HCT116 (cell line): Measurements from ENCODE around the gene GNB1L.
A peak's percentile ranks its signal among the peaks of the same experiment; 100 is the strongest.

ENCODE experiments used
- CEBPB ChIP-seq: IDR thresholded peaks from 2 replicates; pipeline ENCODE4 v1.6.1; 2012; ENCODE audit warnings: low read depth
- CTCF ChIP-seq, 3 experiments: fragments of 200-600 bp in 1 of 3; sonication (generic) in 1 of 3; IDR thresholded peaks in 2 of 3; conservative IDR thresholded peaks in 1 of 3; 2 replicates each; pipeline ENCODE4 v1.5.1; 2012 to 2017; ENCODE audit warnings: low read depth in 2 of 3, low read length in 2 of 3, antibody characterized with exemption in 1 of 3, borderline replicate concordance in 1 of 3, control low read depth in 1 of 3, mild to moderate bottlenecking in 1 of 3, mixed read lengths in 1 of 3, mixed run types in 1 of 3, moderate library complexity in 1 of 3; ENCODE audit not compliant: insufficient read depth in 1 of 3
- EGR1 ChIP-seq: IDR thresholded peaks from 2 replicates; pipeline ENCODE4 v1.6.1; 2012; ENCODE audit warnings: low read depth
- ELF1 ChIP-seq: IDR thresholded peaks from 2 replicates; pipeline ENCODE4 v1.6.1; 2012; ENCODE audit warnings: low read depth, borderline replicate concordance
- EZH2 ChIP-seq: fragments of 200-600 bp; sonication (generic); IDR thresholded peaks from 2 replicates; pipeline ENCODE4 v1.6.1; 2017; ENCODE audit warnings: antibody characterized with exemption, mixed run types
- JUND ChIP-seq: IDR thresholded peaks from 2 replicates; pipeline ENCODE4 v1.6.1; 2012
- POLR2A ChIP-seq: IDR thresholded peaks from 2 replicates; pipeline ENCODE4 v1.7.0; 2011; ENCODE audit warnings: borderline replicate concordance; ENCODE audit not compliant: insufficient read depth, insufficient read length; ENCODE audit errors: extremely low read depth
- SP1 ChIP-seq: IDR thresholded peaks from 2 replicates; pipeline ENCODE4 v1.6.1; 2012; ENCODE audit warnings: low read depth
- YY1 ChIP-seq: IDR thresholded peaks from 2 replicates; pipeline ENCODE4 v1.6.1; 2011; ENCODE audit warnings: low read length, low read depth, moderate library complexity, mild to moderate bottlenecking; ENCODE audit not compliant: insufficient replicate concordance; ENCODE audit errors: extremely low read depth

GRCh38 chr22:19848298-19849224 is 6.1 kb downstream of the GNB1L start:
- no peak for TF ChIP-seq CTCF (IDR thresholded peaks at IDR 0.05 in 2 of 3, conservative IDR thresholded peaks at IDR 0.05 in 1 of 3; ENCODE audit: borderline replicate concordance in 1 of 3, insufficient read depth in 1 of 3, low read depth in 2 of 3, low read length in 2 of 3)
- TF ChIP-seq POLR2A: no peak
- TF ChIP-seq EZH2: no peak
- TF ChIP-seq ELF1: no peak
- TF ChIP-seq YY1: no peak
- TF ChIP-seq CEBPB: no peak
- TF ChIP-seq JUND: peak; percentile 76
- no peak for TF ChIP-seq EGR1
- peak; percentile 65 for TF ChIP-seq SP1
